Measurements from ENCODE around the gene COPS9.

The COPS9 gene

GRCh38 chr2:240142859-240143258 is 6.8 kb upstream of the COPS9 start:
- Histone ChIP-seq H3K27me3 (ENCODE audit: insufficient read depth, low read length, poor library complexity, severe bottlenecking) (no peaks in the 10 kb centered on the region), H3K9ac (ENCODE audit: low read depth, low read length, poor library complexity, severe bottlenecking) (no peak overlapping the region), H3K9me2 (replicated peaks; ENCODE audit: low read depth, low read length) (no peaks in the 10 kb centered on the region)

GRCh38 chr2:240142256-240142775 is 6.2 kb upstream of the COPS9 start:
- Histone ChIP-seq H3K4me2 (ENCODE audit: low read depth, low read length, poor library complexity, severe bottlenecking) (no peak overlapping the region), H3K9me3 (ENCODE audit: insufficient read depth, low read depth, low read length) (no peaks in the 10 kb centered on the region), H3K36me3 (ENCODE audit: insufficient read depth, low read length) (no peaks in the 10 kb centered on the region), H3K79me2 (ENCODE audit: insufficient read depth, low read length) (no peaks in the 10 kb centered on the region), H3K4me3 (ENCODE audit: low read length, poor library complexity, severe bottlenecking) (no peak overlapping the region), H3K27me3 (ENCODE audit: insufficient read depth, low read length, poor library complexity, severe bottlenecking) (no peaks in the 10 kb centered on the region), H2AFZ (ENCODE audit: low read length) (no peak overlapping the region), H3K9me2 (replicated peaks; ENCODE audit: low read depth, low read length) (no peaks in the 10 kb centered on the region), H4K20me1 (ENCODE audit: insufficient read depth, low read length, poor library complexity, severe bottlenecking) (no peaks in the 10 kb centered on the region), H3K4me1 (ENCODE audit: insufficient read depth, low read length, poor library complexity, severe bottlenecking) (no peaks in the 10 kb centered on the region), H3F3A (ENCODE audit: low read depth) (no peaks in the 10 kb centered on the region), H3K9ac (ENCODE audit: low read depth, low read length, poor library complexity, severe bottlenecking) (no peak overlapping the region)
- TF ChIP-seq, protein P1, sequence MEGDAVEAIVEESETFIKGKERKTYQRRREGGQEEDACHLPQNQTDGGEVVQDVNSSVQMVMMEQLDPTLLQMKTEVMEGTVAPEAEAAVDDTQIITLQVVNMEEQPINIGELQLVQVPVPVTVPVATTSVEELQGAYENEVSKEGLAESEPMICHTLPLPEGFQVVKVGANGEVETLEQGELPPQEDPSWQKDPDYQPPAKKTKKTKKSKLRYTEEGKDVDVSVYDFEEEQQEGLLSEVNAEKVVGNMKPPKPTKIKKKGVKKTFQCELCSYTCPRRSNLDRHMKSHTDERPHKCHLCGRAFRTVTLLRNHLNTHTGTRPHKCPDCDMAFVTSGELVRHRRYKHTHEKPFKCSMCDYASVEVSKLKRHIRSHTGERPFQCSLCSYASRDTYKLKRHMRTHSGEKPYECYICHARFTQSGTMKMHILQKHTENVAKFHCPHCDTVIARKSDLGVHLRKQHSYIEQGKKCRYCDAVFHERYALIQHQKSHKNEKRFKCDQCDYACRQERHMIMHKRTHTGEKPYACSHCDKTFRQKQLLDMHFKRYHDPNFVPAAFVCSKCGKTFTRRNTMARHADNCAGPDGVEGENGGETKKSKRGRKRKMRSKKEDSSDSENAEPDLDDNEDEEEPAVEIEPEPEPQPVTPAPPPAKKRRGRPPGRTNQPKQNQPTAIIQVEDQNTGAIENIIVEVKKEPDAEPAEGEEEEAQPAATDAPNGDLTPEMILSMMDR (conservative IDR thresholded peaks at IDR 0.05; ENCODE audit: low read length): no peak
- TF ChIP-seq EZH2phosphoT487 (IDR thresholded peaks at IDR 0.05; ENCODE audit: borderline replicate concordance): no peak

More at GRCh38 chr2:240142859-240143258, 6.8 kb upstream of the COPS9 start:
- H2AFZ ChIP-seq (ENCODE audit: low read length): no peak overlapping the region
- no peak overlapping the region for H3K4me2 ChIP-seq (ENCODE audit: low read depth, low read length, poor library complexity, severe bottlenecking)
- no peak for TF ChIP-seq EZH2phosphoT487 (IDR thresholded peaks at IDR 0.05; ENCODE audit: borderline replicate concordance)
- TF ChIP-seq, protein P1 (conservative IDR thresholded peaks at IDR 0.05; ENCODE audit: low read length): no peak
- H3K36me3 ChIP-seq (ENCODE audit: insufficient read depth, low read length): no peaks in the 10 kb centered on the region
- H3K9me3 ChIP-seq (ENCODE audit: insufficient read depth, low read depth, low read length): no peaks in the 10 kb centered on the region
- H3K79me2 ChIP-seq (ENCODE audit: insufficient read depth, low read length): no peaks in the 10 kb centered on the region
- no peaks in the 10 kb centered on the region for H3F3A ChIP-seq (ENCODE audit: low read depth)
- H3K4me1 ChIP-seq (ENCODE audit: insufficient read depth, low read length, poor library complexity, severe bottlenecking): no peaks in the 10 kb centered on the region
- no peak overlapping the region for H3K4me3 ChIP-seq (ENCODE audit: low read length, poor library complexity, severe bottlenecking)
- H4K20me1 ChIP-seq (ENCODE audit: insufficient read depth, low read length, poor library complexity, severe bottlenecking): no peaks in the 10 kb centered on the region

DNA sequence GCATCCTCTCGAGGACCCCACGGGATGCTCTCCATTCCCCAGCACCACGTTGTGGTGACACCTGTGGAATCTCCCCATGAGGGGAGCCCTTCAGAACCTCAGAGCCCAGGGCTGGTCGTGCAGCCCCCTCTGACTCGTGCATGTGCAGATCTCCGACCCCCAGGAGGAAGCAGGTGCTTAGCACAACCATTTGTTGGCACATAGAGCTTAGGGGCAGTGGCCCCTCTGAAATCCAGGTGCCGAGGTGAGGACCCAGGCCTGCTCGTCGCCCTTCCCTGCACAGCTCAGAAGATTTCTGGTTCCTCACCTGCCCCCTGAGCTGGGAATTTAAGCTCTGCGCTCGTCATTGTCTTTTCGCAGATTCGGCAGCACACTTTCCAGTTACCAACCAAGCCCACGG is 5.6 kb upstream of the COPS9 start:
- Histone ChIP-seq H3K4me3 (ENCODE audit: low read length, poor library complexity, severe bottlenecking) (no peak overlapping the region), H4K20me1 (ENCODE audit: insufficient read depth, low read length, poor library complexity, severe bottlenecking) (no peaks in the 10 kb centered on the region), H3K36me3 (ENCODE audit: insufficient read depth, low read length) (no peaks in the 10 kb centered on the region), H3K9me2 (replicated peaks; ENCODE audit: low read depth, low read length) (no peaks in the 10 kb centered on the region), H3K9me3 (ENCODE audit: insufficient read depth, low read depth, low read length) (no peaks in the 10 kb centered on the region), H3K79me2 (ENCODE audit: insufficient read depth, low read length) (no peaks in the 10 kb centered on the region), H3K27me3 (ENCODE audit: insufficient read depth, low read length, poor library complexity, severe bottlenecking) (no peaks in the 10 kb centered on the region), H2AFZ (ENCODE audit: low read length) (no peak overlapping the region), H3K4me2 (ENCODE audit: low read depth, low read length, poor library complexity, severe bottlenecking) (no peak overlapping the region), H3F3A (ENCODE audit: low read depth) (no peaks in the 10 kb centered on the region), H3K9ac (ENCODE audit: low read depth, low read length, poor library complexity, severe bottlenecking) (no peak overlapping the region), H3K4me1 (ENCODE audit: insufficient read depth, low read length, poor library complexity, severe bottlenecking) (peaks cover under 1% of the 10 kb centered on the region)
- TF ChIP-seq, protein P1 (conservative IDR thresholded peaks at IDR 0.05; ENCODE audit: low read length): no peak
- no peak for TF ChIP-seq EZH2phosphoT487 (IDR thresholded peaks at IDR 0.05; ENCODE audit: borderline replicate concordance)
